CD14-positive monocyte (primary cell): ENCODE results near the gene TMEM175. TPM values are rescaled to one million over a fixed set of nuclear protein-coding genes. Genes with fewer than 3 reads are reported as not detected.

Experiments
- DNase-seq, 3 donors: peaks; one replicate each; pipeline ENCODE4 v3.0.0-alpha.2; 2011 to 2022
- H2AFZ ChIP-seq: 2 replicates; pipeline ENCODE4 v1.6.0; 2012; ENCODE audit warnings: mild to moderate bottlenecking, low read depth, low read length, inconsistent platforms; ENCODE audit not compliant: insufficient read depth, poor library complexity, severe bottlenecking
- H3K27ac ChIP-seq, 2 donors: 1 replicate in 1 of 2; 2 replicates in 1 of 2; pipeline ENCODE4 v1.5.1; 2012 to 2013; ENCODE audit warnings: low read length in 2 of 2, control low read depth in 1 of 2, inconsistent platforms in 1 of 2, low read depth in 1 of 2, mild to moderate bottlenecking in 1 of 2
- H3K27me3 ChIP-seq, 2 donors: one replicate each; pipeline versions ENCODE4 v1.6.0 to v1.6.1; 2011 to 2013; ENCODE audit warnings: low read length in 2 of 2; ENCODE audit not compliant: control insufficient read depth in 2 of 2, insufficient read depth in 2 of 2
- H3K36me3 ChIP-seq, 2 donors: replicated peaks in 1 of 2; 1 replicate in 1 of 2; 2 replicates in 1 of 2; pipeline versions ENCODE4 v1.5.1 to v1.6.1; 2012 to 2013; ENCODE audit warnings: low read length in 2 of 2, control low read depth in 1 of 2, inconsistent platforms in 1 of 2, mild to moderate bottlenecking in 1 of 2; ENCODE audit not compliant: insufficient read depth in 2 of 2, control insufficient read depth in 1 of 2
- H3K4me1 ChIP-seq, 2 donors: 1 replicate in 1 of 2; 2 replicates in 1 of 2; pipeline versions ENCODE4 v1.5.1 to v1.6.1; 2012 to 2013; ENCODE audit warnings: low read length in 2 of 2, control low read depth in 1 of 2, inconsistent platforms in 1 of 2, mild to moderate bottlenecking in 1 of 2, moderate library complexity in 1 of 2; ENCODE audit not compliant: insufficient read depth in 2 of 2, control insufficient read depth in 1 of 2
- H3K4me2 ChIP-seq: replicated peaks from 2 replicates; pipeline ENCODE3; 2012; ENCODE audit warnings: low read length, moderate library complexity, mild to moderate bottlenecking; ENCODE audit not compliant: poor library complexity, severe bottlenecking; ENCODE audit errors: extremely low read depth
- H3K4me3 ChIP-seq, 3 experiments: fragments of 200-600 bp in 1 of 3; sonication (generic) in 1 of 3; replicated peaks in 1 of 3; 1 replicate in 2 of 3; 2 replicates in 1 of 3; pipeline ENCODE4 v1.5.1; 2011 to 2013; ENCODE audit warnings: low read length in 3 of 3, mild to moderate bottlenecking in 3 of 3, control low read depth in 2 of 3, low read depth in 2 of 3, inconsistent platforms in 1 of 3, moderate library complexity in 1 of 3
- H3K79me2 ChIP-seq: 2 replicates; pipeline ENCODE4 v1.6.0; 2012; ENCODE audit warnings: mild to moderate bottlenecking, control low read depth, inconsistent platforms, low read length, moderate library complexity; ENCODE audit not compliant: insufficient read depth
- H3K9ac ChIP-seq: 2 replicates; pipeline ENCODE4 v1.6.0; 2017; ENCODE audit warnings: low read length, mild to moderate bottlenecking; ENCODE audit not compliant: insufficient read depth, poor library complexity, severe bottlenecking
- H3K9me3 ChIP-seq, 2 donors: replicated peaks in 1 of 2; 1 replicate in 1 of 2; 2 replicates in 1 of 2; pipeline versions ENCODE4 v1.5.1 to v1.6.1; 2012 to 2013; ENCODE audit warnings: low read length in 2 of 2, control low read depth in 1 of 2; ENCODE audit not compliant: control insufficient read depth in 1 of 2, insufficient read depth in 1 of 2
- H4K20me1 ChIP-seq: 2 replicates; pipeline ENCODE4 v1.6.0; 2012; ENCODE audit warnings: mild to moderate bottlenecking, low read length, control low read depth, moderate library complexity; ENCODE audit not compliant: insufficient read depth
- H3K27ac Mint-ChIP-seq, 7 donors: one replicate each; pipeline ENCODE4 v1.8.0; 2020; ENCODE audit warnings: mild to moderate bottlenecking in 7 of 7, mixed read lengths in 7 of 7, moderate library complexity in 6 of 7, inconsistent platforms in 2 of 7
- H3K27me3 Mint-ChIP-seq, 3 donors: one replicate each; pipeline ENCODE4 v1.8.0; 2021 to 2022; ENCODE audit warnings: low read depth in 3 of 3, mild to moderate bottlenecking in 3 of 3, mixed read lengths in 3 of 3, moderate library complexity in 3 of 3, inconsistent platforms in 1 of 3
- H3K36me3 Mint-ChIP-seq, 2 donors: one replicate each; pipeline ENCODE4 v1.8.0; 2020; ENCODE audit warnings: mixed read lengths in 2 of 2, inconsistent platforms in 1 of 2, mild to moderate bottlenecking in 1 of 2
- H3K4me1 Mint-ChIP-seq: one replicate; pipeline ENCODE4 v1.8.0; 2020; ENCODE audit warnings: mild to moderate bottlenecking, mixed read lengths
- H3K4me3 Mint-ChIP-seq, 2 donors: one replicate each; pipeline ENCODE4 v1.8.0; 2020; ENCODE audit warnings: mild to moderate bottlenecking in 2 of 2, mixed read lengths in 2 of 2, moderate library complexity in 1 of 2
- H3K9me3 Mint-ChIP-seq, 7 donors: one replicate each; pipeline ENCODE4 v1.8.0; 2020 to 2022; ENCODE audit warnings: mixed read lengths in 7 of 7, mild to moderate bottlenecking in 6 of 7, moderate library complexity in 6 of 7, inconsistent platforms in 2 of 7
- CTCF ChIP-seq: fragments of 200-600 bp; IDR thresholded peaks from one replicate; pipeline ENCODE4 v1.8.0; 2022; ENCODE audit warnings: antibody characterized with exemption, mild to moderate bottlenecking
- WGBS: methylation state at CpG from one replicate; pipeline ENCODE4 v1.1.5; 2013; ENCODE audit warnings: missing lambda C conversion rate; ENCODE audit not compliant: insufficient coverage; 5-methylcytosine and 5-hydroxymethylcytosine counted together
- intact Hi-C, 2 donors: fragments of 100-400 bp; cut with micrococcal nuclease; formaldehyde crosslinking; loops; one replicate each; pipeline versions ENCODE4 v1.15.0 to v1.15.1; 2023
- polyA plus RNA-seq, 3 donors: library from polyadenylated mRNA; depleted of rRNA in 1 of 3; unstranded in 2 of 3; stranded (reverse) in 1 of 3; fragments of 300-500 nt in 2 of 3; fragments of >200 nt in 1 of 3; fragmentation: Illumina TruSeq in 2 of 3; gene quantifications; 1 replicate in 2 of 3; 2 replicates in 1 of 3; pipeline ENCODE4 v1.2.3, GENCODE V29; 2012 to 2021

TMEM175 gene
- polyA plus RNA-seq, 3 donors, result 18.9 to 216 (median 20.7) TPM

DNA sequence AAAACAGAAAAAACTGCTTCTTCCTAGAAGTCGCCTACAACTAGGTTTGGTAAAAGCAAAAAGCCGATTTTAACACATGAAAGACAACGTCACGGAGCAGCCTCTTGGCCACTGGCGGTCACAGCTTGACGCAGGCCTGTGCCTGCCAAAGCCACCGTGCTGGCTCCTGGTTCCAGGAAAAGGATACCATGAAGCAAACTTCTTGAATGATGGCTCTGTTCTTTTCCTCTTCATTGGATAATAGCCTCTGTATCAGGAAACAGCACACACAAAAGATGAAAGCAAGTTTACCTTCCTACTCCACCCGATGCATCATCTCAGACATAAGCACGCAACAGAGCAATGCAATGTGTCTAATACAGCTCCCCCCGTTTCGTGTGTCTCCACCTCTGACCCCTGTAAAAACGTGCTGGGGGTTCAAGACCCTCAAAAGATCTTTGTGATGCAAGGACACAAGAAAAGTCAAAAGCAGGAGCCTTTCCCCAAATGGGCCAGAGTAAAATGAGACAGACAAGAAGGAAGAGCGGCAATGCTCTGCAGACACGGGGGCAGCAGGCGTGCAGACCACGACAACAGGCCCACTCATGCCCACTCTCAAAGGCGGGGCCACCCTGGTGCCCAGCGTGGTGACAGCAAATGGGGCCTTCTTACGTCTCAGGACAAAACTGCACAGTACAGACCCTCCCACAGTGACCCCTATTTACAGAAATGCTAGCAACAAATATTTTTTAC lies 19.5 kb upstream of the TMEM175 start:
- H3K27me3 Mint-ChIP-seq, result no peaks in the 10 kb centered on the region
- H2AFZ ChIP-seq, result no peak overlapping the region
- H3K9ac ChIP-seq, result no peak overlapping the region
- over 99% methylated on average over 16 of the region's 19 CpGs for WGBS
- H3K4me2 ChIP-seq, result no peak overlapping the region
- peaks cover 31% of the 10 kb centered on the region for H3K4me1 Mint-ChIP-seq
- no peaks in the 10 kb centered on the region for H3K27me3 ChIP-seq
- H3K79me2 ChIP-seq, result peaks cover 92% of the 10 kb centered on the region
- no peak overlapping the region for H3K4me3 Mint-ChIP-seq
- peaks cover 0 to 3% (median 0%) of the 10 kb centered on the region in 7 donors for H3K9me3 Mint-ChIP-seq
- intact Hi-C loops, result no loop called here
- H3K4me1 ChIP-seq, result peaks cover 23 to 25% of the 10 kb centered on the region in 2 donors
- no peaks in the 10 kb centered on the region for H3K9me3 ChIP-seq
- no peak overlapping the region for H3K4me3 ChIP-seq
- H3K27ac ChIP-seq, result no peak overlapping the region
- peak overlapping the region in 1 of 7 donors; percentile 46 for H3K27ac Mint-ChIP-seq
- DNase-seq, result no peak
- H3K36me3 ChIP-seq, result peaks cover 53 to 59% of the 10 kb centered on the region in 2 donors
- no peak for TF ChIP-seq CTCF
- peaks cover 100% of the 10 kb centered on the region for H4K20me1 ChIP-seq
- peaks cover 45 to 59% of the 10 kb centered on the region in 2 donors for H3K36me3 Mint-ChIP-seq

DNA sequence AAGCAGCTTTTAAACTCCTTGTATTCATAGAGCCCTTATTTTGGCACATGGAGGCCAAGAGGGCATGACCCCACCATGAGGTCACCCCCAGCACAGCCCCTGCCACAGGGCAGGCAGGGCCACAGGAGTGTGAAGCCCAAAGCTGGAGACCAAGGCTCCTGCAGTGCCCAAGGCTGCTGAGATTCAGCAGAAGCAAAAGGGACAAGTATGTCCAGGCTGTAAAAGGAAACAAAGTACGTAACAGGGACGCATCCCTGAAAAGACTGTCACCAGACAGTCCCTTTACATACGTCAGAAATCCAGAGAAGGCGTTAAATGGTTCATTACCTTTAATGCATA lies 19.0 kb upstream of the TMEM175 start:
- TF ChIP-seq CTCF, result no peak
- no peaks in the 10 kb centered on the region for H3K9me3 ChIP-seq
- H3K79me2 ChIP-seq, result peaks cover 92% of the 10 kb centered on the region
- DNase-seq, result no peak
- no peaks in the 10 kb centered on the region for H3K27me3 ChIP-seq
- peaks cover 23 to 25% of the 10 kb centered on the region in 2 donors for H3K4me1 ChIP-seq
- H3K4me2 ChIP-seq, result no peak overlapping the region
- H3K36me3 ChIP-seq, result peaks cover 48 to 54% of the 10 kb centered on the region in 2 donors
- Mint-ChIP-seq H3K4me3 (no peak overlapping the region), H3K27ac (no peak overlapping the region), H3K27me3 (no peaks in the 10 kb centered on the region), H3K36me3 (peaks cover 40 to 53% of the 10 kb centered on the region in 2 donors), H3K4me1 (peaks cover 35% of the 10 kb centered on the region), H3K9me3 (peaks cover 0 to 3% (median 0%) of the 10 kb centered on the region in 7 donors)
- H3K9ac ChIP-seq, result no peak overlapping the region
- H3K27ac ChIP-seq, result no peak overlapping the region
- H2AFZ ChIP-seq, result no peak overlapping the region
- no peak overlapping the region for H3K4me3 ChIP-seq
- intact Hi-C loops, result no loop called here
- WGBS, result 100% methylated on average over 4 of the region's 4 CpGs
- peaks cover 100% of the 10 kb centered on the region for H4K20me1 ChIP-seq
